ENCODE results near the gene IGFALS. TPM values are rescaled to one million over a fixed set of nuclear protein-coding genes. Genes with fewer than 3 reads are reported as not detected.

The IGFALS gene
- total and polyA plus RNA-seq, 11 donors = 0.12 to 0.38 (median 0.23) TPM; not detected in 8

DNA sequence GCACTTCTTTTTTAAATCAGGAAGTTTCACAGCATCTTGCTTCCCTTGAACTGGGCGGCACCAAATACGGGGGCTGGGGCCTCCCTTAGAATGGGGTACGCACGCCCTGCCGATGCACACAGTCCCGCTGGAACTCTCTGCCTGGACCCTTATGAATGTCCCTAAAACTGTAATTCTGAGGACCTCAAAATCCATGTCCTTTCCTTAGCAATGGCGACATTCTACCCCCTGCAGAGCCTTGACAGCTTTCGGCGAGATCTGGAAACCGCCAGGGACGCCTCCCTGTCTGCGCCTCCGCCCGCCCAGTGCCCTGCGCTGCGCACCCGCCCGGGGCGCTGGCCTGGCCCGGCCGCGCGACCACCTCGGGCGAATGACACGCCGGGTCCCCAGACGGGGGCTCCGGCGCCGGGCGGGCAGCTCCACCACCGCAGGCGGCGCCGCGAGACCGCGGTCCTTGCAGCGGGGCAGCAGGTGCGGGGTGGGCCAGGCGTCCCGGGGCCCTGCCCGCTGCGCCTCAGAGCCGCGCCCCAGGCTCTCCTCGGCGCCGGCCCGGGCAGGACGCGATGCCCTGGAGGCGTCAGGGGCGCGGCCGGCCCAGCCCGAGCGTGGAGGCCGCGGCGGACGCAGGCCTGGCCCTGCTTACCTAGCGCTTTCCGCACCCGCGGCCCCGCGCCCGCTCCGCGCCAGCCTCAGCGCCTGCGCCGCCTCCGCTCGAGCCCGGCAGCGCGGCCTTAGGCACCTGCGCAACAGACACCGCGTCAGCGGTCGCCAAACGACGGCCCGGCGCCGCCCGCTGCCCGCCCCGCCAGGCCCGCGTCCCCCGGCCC is 32.6 kb upstream of the IGFALS start:
- WGBS, 4 donors = 1 to 6% (median 2%) methylated on average over 33 to 96 of the region's 96 CpGs
- H3K27me3 ChIP-seq = no peaks in the 10 kb centered on the region
- H3K27ac ChIP-seq = peak overlapping the region; percentile 32 to 97 (median 85)
- peak in 3 of 4 donors; percentile 13 to 29 (median 27) for ATAC-seq
- peaks cover 9 to 57% (median 46%) of the 10 kb centered on the region in 12 donors for H3K4me1 ChIP-seq
- intact Hi-C loops (cut with DNase I) = loop anchor here in 1 of 10 donors (1.0 kb wide), 1 partner anchor 44 kb away; the partner anchor contains the start of genes NUBP2 and SPSB3
- H3K9me3 ChIP-seq = no peaks in the 10 kb centered on the region
- peak in 2 of 5 donors; percentile 54 to 63 for DNase-seq
- peak overlapping the region; percentile 34 to 99 (median 78) for H3K4me3 ChIP-seq
- H3K36me3 ChIP-seq = peaks cover 0 to 37% (median 24%) of the 10 kb centered on the region in 9 donors
- TF ChIP-seq, protein P1, sequence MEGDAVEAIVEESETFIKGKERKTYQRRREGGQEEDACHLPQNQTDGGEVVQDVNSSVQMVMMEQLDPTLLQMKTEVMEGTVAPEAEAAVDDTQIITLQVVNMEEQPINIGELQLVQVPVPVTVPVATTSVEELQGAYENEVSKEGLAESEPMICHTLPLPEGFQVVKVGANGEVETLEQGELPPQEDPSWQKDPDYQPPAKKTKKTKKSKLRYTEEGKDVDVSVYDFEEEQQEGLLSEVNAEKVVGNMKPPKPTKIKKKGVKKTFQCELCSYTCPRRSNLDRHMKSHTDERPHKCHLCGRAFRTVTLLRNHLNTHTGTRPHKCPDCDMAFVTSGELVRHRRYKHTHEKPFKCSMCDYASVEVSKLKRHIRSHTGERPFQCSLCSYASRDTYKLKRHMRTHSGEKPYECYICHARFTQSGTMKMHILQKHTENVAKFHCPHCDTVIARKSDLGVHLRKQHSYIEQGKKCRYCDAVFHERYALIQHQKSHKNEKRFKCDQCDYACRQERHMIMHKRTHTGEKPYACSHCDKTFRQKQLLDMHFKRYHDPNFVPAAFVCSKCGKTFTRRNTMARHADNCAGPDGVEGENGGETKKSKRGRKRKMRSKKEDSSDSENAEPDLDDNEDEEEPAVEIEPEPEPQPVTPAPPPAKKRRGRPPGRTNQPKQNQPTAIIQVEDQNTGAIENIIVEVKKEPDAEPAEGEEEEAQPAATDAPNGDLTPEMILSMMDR (IDR thresholded peaks at IDR 0.05) = peak in 2 of 12 donors; percentile 13 to 29
- no peak for TF ChIP-seq POLR2A (IDR thresholded peaks at IDR 0.05)

DNA sequence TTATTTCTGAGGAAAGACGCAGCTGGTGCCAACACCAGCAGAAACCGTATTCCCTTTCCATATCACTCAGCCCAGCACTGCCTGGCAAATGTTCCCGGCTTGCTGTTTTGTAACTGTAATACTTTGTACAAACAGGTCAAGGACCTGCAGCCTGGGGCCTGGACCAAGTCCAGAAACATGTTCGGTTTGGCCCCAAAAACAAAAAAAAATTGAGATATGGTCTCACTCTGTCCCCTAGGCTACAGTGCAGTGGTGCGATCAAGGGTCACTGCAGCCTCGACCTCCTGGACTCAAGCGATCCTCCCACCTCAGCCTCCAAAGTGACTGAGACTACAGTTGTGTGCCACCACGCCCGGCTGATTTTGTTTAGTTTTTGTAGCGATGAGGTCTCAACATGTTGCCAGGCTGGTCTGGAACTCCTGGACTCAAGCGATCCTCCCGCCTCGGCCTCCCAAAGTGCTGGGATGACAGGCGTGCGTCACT is 31.9 kb upstream of the IGFALS start:
- H3K4me3 ChIP-seq = peak overlapping the region; percentile 34 to 99 (median 78)
- ATAC-seq = no peak
- DNase-seq = no peak
- no peak for TF ChIP-seq POLR2A (IDR thresholded peaks at IDR 0.05)
- TF ChIP-seq, protein P1 (IDR thresholded peaks at IDR 0.05) = no peak
- H3K36me3 ChIP-seq = peaks cover 0 to 41% (median 28%) of the 10 kb centered on the region in 9 donors
- peaks cover 9 to 56% (median 45%) of the 10 kb centered on the region in 12 donors for H3K4me1 ChIP-seq
- 64 to 72% (median 68%) methylated on average over 15 of the region's 15 CpGs for WGBS, 4 donors
- no peaks in the 10 kb centered on the region for H3K9me3 ChIP-seq
- intact Hi-C loops (cut with DNase I) = no loop called here
- H3K27me3 ChIP-seq = no peaks in the 10 kb centered on the region
- H3K27ac ChIP-seq = peak overlapping the region in 8 of 12 donors; percentile 56 to 97 (median 89)

DNA sequence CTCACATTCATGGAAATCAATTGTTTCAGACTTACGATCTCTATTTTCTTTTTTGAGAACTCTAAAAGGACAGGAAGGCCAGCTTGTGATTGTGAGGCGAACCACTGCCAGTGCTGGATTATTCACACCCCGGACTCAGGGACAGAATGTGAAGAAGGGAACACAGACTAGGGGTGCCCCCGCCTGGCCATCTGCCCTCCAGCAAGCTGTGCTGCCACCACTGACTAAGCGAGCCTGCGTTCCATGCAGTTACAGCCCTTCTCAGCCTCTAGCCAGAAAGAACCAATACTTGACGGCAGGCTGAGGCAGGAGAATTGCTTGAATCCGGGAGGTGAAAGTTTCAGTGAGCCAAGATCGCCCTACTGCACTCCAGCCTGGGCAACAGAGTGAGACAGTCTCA is 30.3 kb upstream of the IGFALS start:
- H3K27me3 ChIP-seq = no peaks in the 10 kb centered on the region
- no peak overlapping the region for H3K4me3 ChIP-seq
- TF ChIP-seq POLR2A (IDR thresholded peaks at IDR 0.05) = no peak
- TF ChIP-seq, protein P1 (IDR thresholded peaks at IDR 0.05) = peak in 2 of 12 donors; percentile 12 to 14
- WGBS, 4 donors = 55 to 59% (median 58%) methylated on average over 9 of the region's 9 CpGs
- DNase-seq (peak in 1 of 5 donors; percentile 50), ATAC-seq (peak in 2 of 4 donors; percentile 16 to 45)
- H3K27ac ChIP-seq = no peak overlapping the region
- intact Hi-C loops (cut with DNase I) = no loop called here
- H3K9me3 ChIP-seq = no peaks in the 10 kb centered on the region
- H3K4me1 ChIP-seq = peaks cover 9 to 42% (median 36%) of the 10 kb centered on the region in 12 donors
- H3K36me3 ChIP-seq = peaks cover 0 to 41% (median 38%) of the 10 kb centered on the region in 9 donors

DNA sequence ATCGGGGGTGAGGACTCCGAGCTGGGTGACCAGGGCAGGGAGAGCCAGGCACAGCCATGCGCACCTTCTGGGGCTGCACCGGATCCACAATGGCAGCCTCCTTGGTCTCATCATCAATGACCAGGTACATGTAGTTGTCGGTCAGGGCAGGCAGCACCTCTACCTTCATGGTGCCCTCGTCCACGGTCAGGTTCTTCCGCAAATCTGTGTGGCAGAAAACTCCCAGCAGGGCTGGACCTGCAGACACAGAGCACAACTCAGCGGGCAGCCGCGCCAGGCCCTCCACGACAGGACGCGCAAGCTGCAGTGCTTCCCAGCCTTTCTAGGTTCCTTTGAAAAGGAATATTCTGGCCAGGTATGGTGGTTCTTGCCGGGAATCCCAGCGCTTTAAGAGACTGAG is 29.3 kb upstream of the IGFALS start:
- DNase-seq (no peak), ATAC-seq (no peak)
- Histone ChIP-seq H3K36me3 (peaks cover 0 to 51% (median 47%) of the 10 kb centered on the region in 9 donors), H3K4me3 (no peak overlapping the region), H3K27me3 (no peaks in the 10 kb centered on the region), H3K9me3 (no peaks in the 10 kb centered on the region), H3K27ac (no peak overlapping the region), H3K4me1 (peaks cover 5 to 32% (median 26%) of the 10 kb centered on the region in 12 donors)
- WGBS, 4 donors = 94 to 97% (median 95%) methylated on average over 9 to 16 of the region's 16 CpGs
- TF ChIP-seq, protein P1 (IDR thresholded peaks at IDR 0.05) = no peak
- TF ChIP-seq POLR2A (IDR thresholded peaks at IDR 0.05) = no peak
- intact Hi-C loops (cut with DNase I) = no loop called here

Data from heart left ventricle (tissue), 16 donors.